ENCODE measurements around the gene HDAC1.

DNA sequence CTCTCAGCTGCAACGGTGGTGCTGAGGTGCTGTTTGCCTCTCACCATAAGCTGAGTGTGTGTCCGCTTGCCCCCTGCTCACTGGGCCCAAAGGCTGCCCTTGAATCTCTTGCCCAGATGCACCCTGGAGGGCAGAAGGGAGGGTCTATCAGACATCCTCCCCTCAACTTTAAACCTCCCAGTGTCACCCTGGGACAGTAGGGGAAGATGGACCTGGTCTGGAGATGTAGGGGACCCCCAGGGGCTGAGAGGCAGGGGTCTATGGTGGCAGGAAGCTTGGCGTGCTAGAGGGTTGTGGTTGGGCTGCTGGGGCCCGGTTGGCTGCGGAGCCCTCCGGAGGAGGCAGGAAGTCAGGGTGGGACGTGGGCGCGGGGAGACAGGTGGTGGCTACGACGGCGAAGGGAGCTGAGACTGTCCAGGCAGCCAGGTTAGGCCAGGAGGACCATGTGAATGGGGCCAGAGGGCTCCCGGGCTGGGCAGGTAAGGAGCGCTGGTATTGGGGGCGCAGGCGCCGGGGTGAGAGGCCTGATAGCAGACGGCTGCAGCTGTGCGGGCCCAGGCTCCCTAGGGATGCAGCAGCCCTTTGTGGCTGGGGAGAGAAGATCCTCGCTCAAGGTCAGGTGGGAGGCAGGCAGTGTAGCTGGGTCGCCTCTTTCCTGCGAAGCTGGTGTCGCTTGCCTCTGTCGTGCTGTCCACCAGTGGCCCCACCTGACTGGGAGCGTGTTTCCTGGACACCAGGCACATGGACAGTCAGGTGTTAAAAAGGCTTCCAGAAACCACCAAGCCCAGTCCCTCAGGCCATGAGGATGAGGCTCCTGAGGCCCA, 40.8 kb upstream of the HDAC1 start, which contains the start of gene LCK:
- TF ChIP-seq, protein P1, sequence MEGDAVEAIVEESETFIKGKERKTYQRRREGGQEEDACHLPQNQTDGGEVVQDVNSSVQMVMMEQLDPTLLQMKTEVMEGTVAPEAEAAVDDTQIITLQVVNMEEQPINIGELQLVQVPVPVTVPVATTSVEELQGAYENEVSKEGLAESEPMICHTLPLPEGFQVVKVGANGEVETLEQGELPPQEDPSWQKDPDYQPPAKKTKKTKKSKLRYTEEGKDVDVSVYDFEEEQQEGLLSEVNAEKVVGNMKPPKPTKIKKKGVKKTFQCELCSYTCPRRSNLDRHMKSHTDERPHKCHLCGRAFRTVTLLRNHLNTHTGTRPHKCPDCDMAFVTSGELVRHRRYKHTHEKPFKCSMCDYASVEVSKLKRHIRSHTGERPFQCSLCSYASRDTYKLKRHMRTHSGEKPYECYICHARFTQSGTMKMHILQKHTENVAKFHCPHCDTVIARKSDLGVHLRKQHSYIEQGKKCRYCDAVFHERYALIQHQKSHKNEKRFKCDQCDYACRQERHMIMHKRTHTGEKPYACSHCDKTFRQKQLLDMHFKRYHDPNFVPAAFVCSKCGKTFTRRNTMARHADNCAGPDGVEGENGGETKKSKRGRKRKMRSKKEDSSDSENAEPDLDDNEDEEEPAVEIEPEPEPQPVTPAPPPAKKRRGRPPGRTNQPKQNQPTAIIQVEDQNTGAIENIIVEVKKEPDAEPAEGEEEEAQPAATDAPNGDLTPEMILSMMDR (conservative IDR thresholded peaks at IDR 0.05; ENCODE audit: low read length), result no peak
- TF ChIP-seq EZH2phosphoT487 (IDR thresholded peaks at IDR 0.05; ENCODE audit: borderline replicate concordance), result no peak
